Mucosa of descending colon (tissue), 3 donors: ENCODE data around the gene ACTRT2. TPM values are rescaled to one million over a fixed set of nuclear protein-coding genes. Genes with fewer than 3 reads are reported as not detected.

ENCODE experiments used
- ATAC-seq: fragments of 200-7000 bp; cut with Tn5 transposase; one replicate; pipeline ENCODE4 v1.9.1; 2020; ENCODE audit warnings: mild to moderate bottlenecking, moderate library complexity
- DNase-seq, 3 donors: peaks; one replicate each; pipeline ENCODE4 v3.0.0-alpha.2; 2020
- H3K36me3 ChIP-seq: fragments of 200-600 bp; one replicate; pipeline ENCODE4 v1.8.0; 2021; ENCODE audit warnings: low read depth, mild to moderate bottlenecking
- H3K4me1 ChIP-seq: fragments of 200-600 bp; one replicate; pipeline ENCODE4 v1.8.0; 2021; ENCODE audit warnings: low read depth, mild to moderate bottlenecking
- H3K4me3 ChIP-seq: fragments of 200-600 bp; one replicate; pipeline ENCODE4 v1.8.0; 2021; ENCODE audit warnings: mild to moderate bottlenecking
- H3K9me3 ChIP-seq: fragments of 200-600 bp; one replicate; pipeline ENCODE4 v1.8.0; 2021; ENCODE audit warnings: mild to moderate bottlenecking
- CTCF ChIP-seq: fragments of 200-600 bp; IDR thresholded peaks from one replicate; pipeline ENCODE4 v1.8.0; 2022; ENCODE audit warnings: antibody characterized with exemption, mild to moderate bottlenecking
- intact Hi-C, 2 donors: fragments of 100-400 bp; cut with DNase I in 1 of 2; cut with micrococcal nuclease in 1 of 2; formaldehyde crosslinking; loops; one replicate each; pipeline versions ENCODE4 v1.11.0 to v1.11.1; 2022; cut with DNase I, micrococcal nuclease
- total RNA-seq, 3 donors: library from RNA; stranded (reverse); fragmentation: NEBNext Ultra II Directional in 2 of 3; extraction: Animal tissue kit (Norgen Biotek cat#: 25700) in 2 of 3; gene quantifications; one replicate each; pipeline versions ENCODE4 v1.2.1 to v1.2.4, GENCODE V29; 2021 to 2023
- donor health status: DM: no; HTN: no; CAD: no; lungs with moderate emphysema.
- donor health status: DM: no; HTN: no; CAD: no.
- donor health status: DM: no; HTN: yes; CAD: no.

The ACTRT2 gene
- total RNA-seq, 3 donors from 2014 or later: not detected

GRCh38 chr1:3035563-3036446 is 14.5 kb downstream of the ACTRT2 start:
- intact Hi-C loops: no loop called here
- H3K36me3 ChIP-seq: no peaks in the 10 kb centered on the region
- H3K9me3 ChIP-seq: no peaks in the 10 kb centered on the region
- no peaks in the 10 kb centered on the region for H3K4me1 ChIP-seq
- DNase-seq (no peak), ATAC-seq (no peak)
- TF ChIP-seq CTCF: no peak
- H3K4me3 ChIP-seq: no peak overlapping the region

- no peak overlapping the region for H3K4me3 ChIP-seq
- no peaks in the 10 kb centered on the region for H3K36me3 ChIP-seq
- no peak for ATAC-seq
- DNase-seq: no peak
- H3K9me3 ChIP-seq: no peaks in the 10 kb centered on the region
- intact Hi-C loops: no loop called here
- H3K4me1 ChIP-seq: no peaks in the 10 kb centered on the region
- no peak for TF ChIP-seq CTCF
Measured at GRCh38 chr1:3036447-3037280, 15.4 kb downstream of the ACTRT2 start.

- H3K4me1 ChIP-seq: no peaks in the 10 kb centered on the region
Measured at GRCh38 chr1:3037281-3038040, 16.2 kb downstream of the ACTRT2 start.

GRCh38 chr1:3038113-3038551 is 16.9 kb downstream of the ACTRT2 start:
- Histone ChIP-seq H3K4me1 (no peaks in the 10 kb centered on the region), H3K9me3 (no peaks in the 10 kb centered on the region), H3K4me3 (no peak overlapping the region), H3K36me3 (no peaks in the 10 kb centered on the region)
- no peak for ATAC-seq
- DNase-seq: no peak
- intact Hi-C loops: no loop called here
- TF ChIP-seq CTCF: no peak

More at GRCh38 chr1:3037281-3038040, 16.2 kb downstream of the ACTRT2 start:
- Histone ChIP-seq H3K4me3 (no peak overlapping the region), H3K36me3 (no peaks in the 10 kb centered on the region), H3K9me3 (no peaks in the 10 kb centered on the region)
- TF ChIP-seq CTCF: no peak
- DNase-seq (no peak), ATAC-seq (no peak)
- intact Hi-C loops: no loop called here

- TF ChIP-seq CTCF: no peak
- DNase-seq (no peak), ATAC-seq (no peak)
- Histone ChIP-seq H3K9me3 (no peaks in the 10 kb centered on the region), H3K4me1 (no peaks in the 10 kb centered on the region), H3K36me3 (no peaks in the 10 kb centered on the region), H3K4me3 (no peak overlapping the region)
- intact Hi-C loops: no loop called here
Measured at GRCh38 chr1:3038571-3039181, 17.4 kb downstream of the ACTRT2 start.
